Calu3 (cell line): ENCODE data around the gene ARL14EPL. TPM values are rescaled to one million over a fixed set of nuclear protein-coding genes. Genes with fewer than 3 reads are reported as not detected.
A peak's percentile ranks its signal among the peaks of the same experiment; 100 is the strongest.

Experiments
- Bru-seq: library from RNA; stranded (reverse); fragments of 400-500 nt; gene quantifications from one replicate; lab custom pipeline; 2021; lab: Mats Ljungman, UMichigan
- BruChase-seq, 2 experiments: library from RNA; stranded (reverse); fragments of 400-500 nt; gene quantifications; one replicate each; lab custom pipeline; 2021; lab: Mats Ljungman, UMichigan
- BruUV-seq: library from RNA; stranded (reverse); fragments of 400-500 nt; replicated peaks from 2 replicates; lab custom pipeline; 2021; lab: Mats Ljungman, UMichigan
- CTCF ChIA-PET: fragments of 300-600 bp; sonication (Branson Sonifier 250); formaldehyde crosslinking; loops from one replicate; lab custom pipeline; 2022; ENCODE audit warnings: antibody characterized with exemption; lab: Charles Lee
- DNase-seq: peaks from one replicate; pipeline ENCODE4 v3.0.0; 2022
- H3K27ac Mint-ChIP-seq: one replicate; pipeline ENCODE4 v1.8.0; 2022; ENCODE audit warnings: mixed read lengths; ENCODE audit not compliant: unreplicated experiment
- H3K27me3 Mint-ChIP-seq: one replicate; pipeline ENCODE4 v1.8.0; 2022; ENCODE audit warnings: mixed read lengths; ENCODE audit not compliant: unreplicated experiment
- H3K36me3 Mint-ChIP-seq: one replicate; pipeline ENCODE4 v1.8.0; 2022; ENCODE audit warnings: mild to moderate bottlenecking, moderate library complexity, mixed read lengths; ENCODE audit not compliant: insufficient read depth, unreplicated experiment
- H3K4me1 Mint-ChIP-seq: one replicate; pipeline ENCODE4 v1.8.0; 2022; ENCODE audit warnings: mild to moderate bottlenecking, low read depth, mixed read lengths; ENCODE audit not compliant: unreplicated experiment
- H3K4me3 Mint-ChIP-seq: one replicate; pipeline ENCODE4 v1.8.0; 2022; ENCODE audit warnings: mild to moderate bottlenecking, low read depth, moderate library complexity, mixed read lengths; ENCODE audit not compliant: unreplicated experiment
- H3K9me3 Mint-ChIP-seq: one replicate; pipeline ENCODE4 v1.8.0; 2022; ENCODE audit warnings: low read depth, mixed read lengths; ENCODE audit not compliant: unreplicated experiment
- intact Hi-C: fragments of 100-400 bp; cut with micrococcal nuclease; formaldehyde crosslinking; loops from one replicate; pipeline ENCODE4 v1.10.0; 2022; ENCODE audit not compliant: unreplicated experiment
- long read RNA-seq: library from polyadenylated mRNA; stranded (forward); transcript quantifications from one replicate; pipeline ENCODE4 v2.0.0, GENCODE V29; 2022
- total RNA-seq: library from RNA; stranded (reverse); gene quantifications from 2 replicates; pipeline ENCODE4 v1.2.3, GENCODE V29; 2022
- TF ChIP-seq, protein P1 (sequence below): fragments of 200-600 bp; IDR thresholded peaks from one replicate; pipeline ENCODE4 v1.8.0; 2022; ENCODE audit warnings: antibody characterized with exemption; ENCODE audit not compliant: unreplicated experiment

The ARL14EPL gene
- total RNA-seq (0.66 and 1.2 TPM in 2 replicates), Bru-seq, nascent RNA (percentile 35 among the genes with signal in this experiment), BruChase-seq, experiment 1, labeled RNA remaining after a 6-hour chase (percentile 31 among the genes with signal in this experiment), BruChase-seq, experiment 2, labeled RNA remaining after a 2-hour chase (percentile 23 among the genes with signal in this experiment)
- long read RNA-seq, partial matches to known transcripts: 0 of 1 reads
- long read RNA-seq, other reads (novel, unspliced or antisense): 1 of 1 reads

- BruUV-seq: no TSS peak
- H3K27me3 Mint-ChIP-seq: no peaks in the 10 kb centered on the region
- H3K4me3 Mint-ChIP-seq: no peak within 1 kb of the TSS
- intact Hi-C loops: loop anchor here (1.0 to 2.0 kb wide), 4 partner anchors 53 to 398 kb away; partner anchors contain the start of genes AP3S1 and ATG12
- peak; percentile 83 for DNase-seq
- H3K27ac Mint-ChIP-seq: peak within 1 kb of the TSS; percentile 55
- TF ChIP-seq, protein P1, sequence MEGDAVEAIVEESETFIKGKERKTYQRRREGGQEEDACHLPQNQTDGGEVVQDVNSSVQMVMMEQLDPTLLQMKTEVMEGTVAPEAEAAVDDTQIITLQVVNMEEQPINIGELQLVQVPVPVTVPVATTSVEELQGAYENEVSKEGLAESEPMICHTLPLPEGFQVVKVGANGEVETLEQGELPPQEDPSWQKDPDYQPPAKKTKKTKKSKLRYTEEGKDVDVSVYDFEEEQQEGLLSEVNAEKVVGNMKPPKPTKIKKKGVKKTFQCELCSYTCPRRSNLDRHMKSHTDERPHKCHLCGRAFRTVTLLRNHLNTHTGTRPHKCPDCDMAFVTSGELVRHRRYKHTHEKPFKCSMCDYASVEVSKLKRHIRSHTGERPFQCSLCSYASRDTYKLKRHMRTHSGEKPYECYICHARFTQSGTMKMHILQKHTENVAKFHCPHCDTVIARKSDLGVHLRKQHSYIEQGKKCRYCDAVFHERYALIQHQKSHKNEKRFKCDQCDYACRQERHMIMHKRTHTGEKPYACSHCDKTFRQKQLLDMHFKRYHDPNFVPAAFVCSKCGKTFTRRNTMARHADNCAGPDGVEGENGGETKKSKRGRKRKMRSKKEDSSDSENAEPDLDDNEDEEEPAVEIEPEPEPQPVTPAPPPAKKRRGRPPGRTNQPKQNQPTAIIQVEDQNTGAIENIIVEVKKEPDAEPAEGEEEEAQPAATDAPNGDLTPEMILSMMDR: no peak
- peaks cover 2% of the 10 kb centered on the region for H3K9me3 Mint-ChIP-seq
- no peaks in the 10 kb centered on the region for H3K4me1 Mint-ChIP-seq
- CTCF ChIA-PET: interaction anchor here (0.7 to 1.2 kb wide), 3 partner anchors 46 to 144 kb away, joined by 3 to 7 read pairs (median 4); no protein-coding TSS in a partner anchor
- H3K36me3 Mint-ChIP-seq: peaks cover 4% of the 10 kb centered on the region
Observed at GRCh38 chr5:116032094-116032517, at the start of gene ARL14EPL. Gene ARL14EPL, plus strand, starts transcription at chr5:116032472. Its CDS starts 18,994 bp downstream, at chr5:116051466.

DNA sequence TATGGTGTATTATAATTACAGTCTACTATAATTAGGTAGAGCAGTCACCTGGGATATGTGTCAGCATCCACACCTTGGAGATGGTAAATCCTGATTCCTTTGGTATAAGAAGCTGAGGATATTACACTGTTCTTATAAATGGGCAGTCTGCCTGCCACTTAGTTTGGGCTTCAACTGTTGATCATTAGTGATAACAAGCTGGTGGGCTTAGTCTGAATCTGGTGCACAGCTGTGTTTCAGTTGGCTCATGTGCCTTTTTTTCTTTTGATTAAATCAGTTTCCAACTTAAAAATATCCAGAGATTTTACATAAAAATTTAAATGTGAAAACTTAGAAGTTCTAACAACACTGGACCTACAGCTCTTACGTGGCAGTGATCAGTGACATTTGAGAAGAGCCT is 48.8 kb upstream of the ARL14EPL start:
- TF ChIP-seq, protein P1: no peak
- Mint-ChIP-seq H3K27ac (no peak overlapping the region), H3K4me3 (no peak overlapping the region), H3K4me1 (peaks cover 16% of the 10 kb centered on the region), H3K9me3 (peaks cover 6% of the 10 kb centered on the region), H3K36me3 (no peaks in the 10 kb centered on the region), H3K27me3 (no peaks in the 10 kb centered on the region)
- intact Hi-C loops: no loop called here
- CTCF ChIA-PET: no interaction called here
- no TSS peak for BruUV-seq
- no peak for DNase-seq

GRCh38 chr5:115985802-115986757 is 46.2 kb upstream of the ARL14EPL start:
- H3K4me3 Mint-ChIP-seq: no peak overlapping the region
- intact Hi-C loops: no loop called here
- DNase-seq: peak; percentile 33
- no peaks in the 10 kb centered on the region for H3K9me3 Mint-ChIP-seq
- H3K36me3 Mint-ChIP-seq: no peaks in the 10 kb centered on the region
- no peaks in the 10 kb centered on the region for H3K27me3 Mint-ChIP-seq
- peaks cover 9% of the 10 kb centered on the region for H3K4me1 Mint-ChIP-seq
- CTCF ChIA-PET: interaction anchor here (0.6 to 0.7 kb wide), 2 partner anchors 36 to 46 kb away, joined by 3 to 4 read pairs; partner anchors contain the start of gene ARL14EPL
- no TSS peak for BruUV-seq
- TF ChIP-seq, protein P1: no peak
- no peak overlapping the region for H3K27ac Mint-ChIP-seq

GRCh38 chr5:115988002-115988401 is 44.3 kb upstream of the ARL14EPL start:
- H3K4me3 Mint-ChIP-seq: no peak overlapping the region
- no peaks in the 10 kb centered on the region for H3K36me3 Mint-ChIP-seq
- H3K27me3 Mint-ChIP-seq: no peaks in the 10 kb centered on the region
- BruUV-seq: no TSS peak
- TF ChIP-seq, protein P1: no peak
- CTCF ChIA-PET: interaction anchor here (0.7 kb wide), 1 partner anchor 60 kb away, joined by 5 read pairs; no protein-coding TSS in a partner anchor
- H3K9me3 Mint-ChIP-seq: no peaks in the 10 kb centered on the region
- H3K27ac Mint-ChIP-seq: no peak overlapping the region
- peaks cover 9% of the 10 kb centered on the region for H3K4me1 Mint-ChIP-seq
- intact Hi-C loops: no loop called here
- no peak for DNase-seq
